Pancreas (tissue), 10 donors: Measurements from ENCODE around the gene PDE2A. TPM values are rescaled to one million over a fixed set of nuclear protein-coding genes. Genes with fewer than 3 reads are reported as not detected.

ENCODE experiments used
- ATAC-seq, 4 donors: fragments of 200-7000 bp; cut with Tn5 transposase; one replicate each; pipeline versions ENCODE4 v1.8.0 to v1.9.1; 2020; ENCODE audit warnings: mild to moderate bottlenecking in 4 of 4, moderate library complexity in 4 of 4
- DNase-seq, 6 donors: peaks; one replicate each; pipeline ENCODE4 v3.0.0-alpha.2; 2020
- FAIRE-seq: peaks from 2 replicates; lab custom pipeline; 2012; peaks lifted over from hg19 to GRCh38; lab: Jason Lieb, UNC
- H3K27ac ChIP-seq, 4 donors: fragments of 200-600 bp; sonication (generic); 1 replicate in 3 of 4; 2 replicates in 1 of 4; pipeline versions ENCODE4 v1.5.0 to v1.8.0; 2020
- H3K27me3 ChIP-seq, 4 donors: fragments of 200-600 bp; one replicate each; pipeline ENCODE4 v1.8.0; 2021
- H3K36me3 ChIP-seq, 3 donors: fragments of 200-600 bp; sonication (generic) in 1 of 3; one replicate each; pipeline versions ENCODE4 v1.5.0 to v1.8.0; 2020 to 2021
- H3K4me1 ChIP-seq, 3 donors: fragments of 200-600 bp; one replicate each; pipeline ENCODE4 v1.8.0; 2021
- H3K4me3 ChIP-seq, 4 donors: fragments of 200-600 bp; sonication (generic) in 2 of 4; one replicate each; pipeline versions ENCODE4 v1.5.0 to v1.8.0; 2020 to 2021
- H3K9me3 ChIP-seq, 4 donors: fragments of 200-600 bp; one replicate each; pipeline ENCODE4 v1.8.0; 2021
- CTCF ChIP-seq, 4 donors: fragments of 200-600 bp; sonication (generic) in 3 of 4; IDR thresholded peaks; one replicate each; pipeline versions ENCODE4 v1.5.0 to v1.8.0; 2021; ENCODE audit warnings: antibody characterized with exemption in 4 of 4
- WGBS, 2 donors: extraction: QIAGEN DNeasy Blood & Tissue Kit; methylation state at CpG; one replicate each; pipeline ENCODE4 v1.1.7; 2013; 5-methylcytosine and 5-hydroxymethylcytosine counted together
- intact Hi-C, 3 donors: fragments of 100-400 bp; cut with DNase I; formaldehyde crosslinking; loops; one replicate each; pipeline versions ENCODE4 v1.11.1 to v1.14.2; 2022
- polyA plus RNA-seq, 2 donors: library from polyadenylated mRNA; stranded (reverse); fragments of 200-250 nt; gene quantifications; one replicate each; pipeline ENCODE4 v1.2.3, GENCODE V29; 2013
- total RNA-seq, 6 donors: library from RNA; stranded (reverse); fragmentation: NEBNext Ultra II Directional in 4 of 6; extraction: Animal tissue kit (Norgen Biotek cat#: 25700) in 4 of 6; gene quantifications; one replicate each; pipeline versions ENCODE4 v1.2.1 to v1.2.4, GENCODE V29; 2021 to 2023
- donor health status: healthy with polysubstance abuse.
- donor health status: DM: no; HTN: no; CAD: no; lungs with moderate emphysema.
- donor health status: DM: no; HTN: no; CAD: no.
- donor health status: control.
- donor health status: control.
- donor health status: Bipolar disorder and iron deficiency.
- donor health status: DM: yes; HTN: yes; CAD: no.
- donor health status: DM: no; HTN: no; CAD: no.
- donor health status: DM: no; HTN: no; CAD: no.
- donor health status: DM: yes; HTN: yes; CAD: no.

PDE2A gene
- total and polyA plus RNA-seq, 8 donors: 2.1 to 16.3 (median 4.1) TPM

GRCh38 chr11:72665911-72666472, 8.2 kb downstream of the PDE2A start:
- WGBS, 2 donors: 28 to 36% methylated on average over 6 of the region's 6 CpGs

GRCh38 chr11:72662036-72662435, 12.2 kb downstream of the PDE2A start:
- intact Hi-C loops: no loop called here
- H3K36me3 ChIP-seq: no peaks in the 10 kb centered on the region
- no peak for ATAC-seq
- no peak for TF ChIP-seq CTCF (IDR thresholded peaks at IDR 0.05)
- no peak overlapping the region for H3K4me3 ChIP-seq
- H3K4me1 ChIP-seq: no peaks in the 10 kb centered on the region
- WGBS, 2 donors: 70 to 75% methylated on average over 5 of the region's 5 CpGs
- H3K9me3 ChIP-seq: no peaks in the 10 kb centered on the region
- FAIRE-seq: no peak
- H3K27ac ChIP-seq: no peak overlapping the region
- DNase-seq: no peak
- no peaks in the 10 kb centered on the region for H3K27me3 ChIP-seq

More at GRCh38 chr11:72665911-72666472, 8.2 kb downstream of the PDE2A start:
- Histone ChIP-seq H3K36me3 (no peaks in the 10 kb centered on the region), H3K4me1 (no peaks in the 10 kb centered on the region), H3K27me3 (no peaks in the 10 kb centered on the region), H3K27ac (no peak overlapping the region), H3K4me3 (no peak overlapping the region), H3K9me3 (no peaks in the 10 kb centered on the region)
- intact Hi-C loops: no loop called here
- no peak for TF ChIP-seq CTCF (IDR thresholded peaks at IDR 0.05)
- DNase-seq (no peak), FAIRE-seq (no peak), ATAC-seq (no peak)

- H3K4me3 ChIP-seq: no peak overlapping the region
- TF ChIP-seq CTCF (IDR thresholded peaks at IDR 0.05): no peak
- H3K36me3 ChIP-seq: no peaks in the 10 kb centered on the region
- H3K4me1 ChIP-seq: no peaks in the 10 kb centered on the region
- intact Hi-C loops: no loop called here
- H3K27ac ChIP-seq: no peak overlapping the region
- ATAC-seq: no peak
- no peaks in the 10 kb centered on the region for H3K9me3 ChIP-seq
- no peaks in the 10 kb centered on the region for H3K27me3 ChIP-seq
- no peak for FAIRE-seq
- 77 to 82% methylated on average over 9 of the region's 9 CpGs for WGBS, 2 donors
- DNase-seq: no peak
Observed at GRCh38 chr11:72661486-72661885, 12.7 kb downstream of the PDE2A start.

GRCh38 chr11:72658989-72659640, 15.1 kb downstream of the PDE2A start:
- no peaks in the 10 kb centered on the region for H3K9me3 ChIP-seq
- no peak for TF ChIP-seq CTCF (IDR thresholded peaks at IDR 0.05)
- intact Hi-C loops: no loop called here
- no peak for FAIRE-seq
- no peak for DNase-seq
- H3K4me3 ChIP-seq: no peak overlapping the region
- no peaks in the 10 kb centered on the region for H3K36me3 ChIP-seq
- H3K27me3 ChIP-seq: no peaks in the 10 kb centered on the region
- H3K4me1 ChIP-seq: no peaks in the 10 kb centered on the region
- WGBS, 2 donors: 79 to 89% methylated on average over 9 of the region's 9 CpGs
- no peak for ATAC-seq
- no peak overlapping the region for H3K27ac ChIP-seq
